HL-60 (cell line): ENCODE results near the gene PCK1.

Experiments used
- DNase-seq, 2 experiments: peaks; one replicate each; pipeline ENCODE4 v3.0.0-alpha.2; 2010 to 2020; ENCODE audit warnings: low read depth in 1 of 2, low spot score in 1 of 2
- H3K27ac ChIP-seq: fragments of 250-450 bp; sonication (Bioruptor Pico); replicated peaks from 2 replicates; pipeline ENCODE4 v1.5.1; 2020; ENCODE audit warnings: mild to moderate bottlenecking, moderate library complexity
- H3K27me3 ChIP-seq: fragments of 250-450 bp; sonication (Bioruptor Pico); 2 replicates; pipeline ENCODE4 v1.5.1; 2021; ENCODE audit warnings: mild to moderate bottlenecking, moderate library complexity; ENCODE audit not compliant: insufficient read depth, poor library complexity, severe bottlenecking
- H3K4me3 ChIP-seq: replicated peaks from 2 replicates; pipeline ENCODE4 v1.5.1; 2011; ENCODE audit warnings: mild to moderate bottlenecking, control low read depth, low read length; ENCODE audit not compliant: insufficient read depth
- GABPA ChIP-seq: IDR thresholded peaks from 2 replicates; pipeline ENCODE4 v1.6.1; 2012; ENCODE audit warnings: low read depth
- POLR2AphosphoS5 ChIP-seq: IDR thresholded peaks from 2 replicates; pipeline ENCODE4 v1.6.1; 2012; ENCODE audit warnings: low read depth
- SPI1 ChIP-seq: IDR thresholded peaks from 2 replicates; pipeline ENCODE4 v1.6.1; 2012; ENCODE audit warnings: low read depth, mild to moderate bottlenecking, borderline replicate concordance
- TF ChIP-seq, protein P1 (sequence below): IDR thresholded peaks from 2 replicates; pipeline ENCODE4 v1.6.1; 2012; ENCODE audit warnings: low read depth; ENCODE audit not compliant: insufficient replicate concordance
- TF ChIP-seq, protein P2 (sequence below): IDR thresholded peaks from one replicate; pipeline ENCODE4 v1.5.1; 2011; ENCODE audit warnings: low read length, control low read depth, inconsistent platforms; ENCODE audit not compliant: insufficient read depth

Gene PCK1

DNA sequence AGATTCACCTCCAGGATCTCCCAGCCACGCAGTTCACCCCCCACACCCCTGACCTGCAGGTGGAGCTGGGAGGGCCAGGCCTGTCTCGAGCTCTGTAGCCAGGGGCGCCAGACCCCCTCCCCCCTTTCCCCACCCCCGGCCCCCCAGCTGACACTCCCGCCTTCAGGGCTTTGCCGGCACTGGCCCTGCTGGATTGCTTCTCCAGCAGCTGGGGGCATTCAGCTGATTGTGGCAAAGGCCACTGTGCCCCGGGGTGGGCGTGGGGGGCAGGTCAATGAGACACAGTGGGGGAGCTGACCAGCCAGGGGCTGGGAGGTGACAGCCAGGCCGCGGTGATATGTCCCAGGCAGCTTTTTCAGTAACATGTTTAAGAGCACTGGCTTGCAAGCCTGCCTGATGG lies 37.1 kb downstream of the PCK1 start:
- DNase-seq, result no peak
- Histone ChIP-seq H3K27ac (no peak overlapping the region), H3K27me3 (peaks cover 5% of the 10 kb centered on the region), H3K4me3 (no peak overlapping the region)
- TF ChIP-seq POLR2AphosphoS5, result no peak
- no peak for TF ChIP-seq SPI1
- no peak for TF ChIP-seq GABPA
- TF ChIP-seq, protein P1, sequence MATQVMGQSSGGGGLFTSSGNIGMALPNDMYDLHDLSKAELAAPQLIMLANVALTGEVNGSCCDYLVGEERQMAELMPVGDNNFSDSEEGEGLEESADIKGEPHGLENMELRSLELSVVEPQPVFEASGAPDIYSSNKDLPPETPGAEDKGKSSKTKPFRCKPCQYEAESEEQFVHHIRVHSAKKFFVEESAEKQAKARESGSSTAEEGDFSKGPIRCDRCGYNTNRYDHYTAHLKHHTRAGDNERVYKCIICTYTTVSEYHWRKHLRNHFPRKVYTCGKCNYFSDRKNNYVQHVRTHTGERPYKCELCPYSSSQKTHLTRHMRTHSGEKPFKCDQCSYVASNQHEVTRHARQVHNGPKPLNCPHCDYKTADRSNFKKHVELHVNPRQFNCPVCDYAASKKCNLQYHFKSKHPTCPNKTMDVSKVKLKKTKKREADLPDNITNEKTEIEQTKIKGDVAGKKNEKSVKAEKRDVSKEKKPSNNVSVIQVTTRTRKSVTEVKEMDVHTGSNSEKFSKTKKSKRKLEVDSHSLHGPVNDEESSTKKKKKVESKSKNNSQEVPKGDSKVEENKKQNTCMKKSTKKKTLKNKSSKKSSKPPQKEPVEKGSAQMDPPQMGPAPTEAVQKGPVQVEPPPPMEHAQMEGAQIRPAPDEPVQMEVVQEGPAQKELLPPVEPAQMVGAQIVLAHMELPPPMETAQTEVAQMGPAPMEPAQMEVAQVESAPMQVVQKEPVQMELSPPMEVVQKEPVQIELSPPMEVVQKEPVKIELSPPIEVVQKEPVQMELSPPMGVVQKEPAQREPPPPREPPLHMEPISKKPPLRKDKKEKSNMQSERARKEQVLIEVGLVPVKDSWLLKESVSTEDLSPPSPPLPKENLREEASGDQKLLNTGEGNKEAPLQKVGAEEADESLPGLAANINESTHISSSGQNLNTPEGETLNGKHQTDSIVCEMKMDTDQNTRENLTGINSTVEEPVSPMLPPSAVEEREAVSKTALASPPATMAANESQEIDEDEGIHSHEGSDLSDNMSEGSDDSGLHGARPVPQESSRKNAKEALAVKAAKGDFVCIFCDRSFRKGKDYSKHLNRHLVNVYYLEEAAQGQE, result no peak
- TF ChIP-seq, protein P2, sequence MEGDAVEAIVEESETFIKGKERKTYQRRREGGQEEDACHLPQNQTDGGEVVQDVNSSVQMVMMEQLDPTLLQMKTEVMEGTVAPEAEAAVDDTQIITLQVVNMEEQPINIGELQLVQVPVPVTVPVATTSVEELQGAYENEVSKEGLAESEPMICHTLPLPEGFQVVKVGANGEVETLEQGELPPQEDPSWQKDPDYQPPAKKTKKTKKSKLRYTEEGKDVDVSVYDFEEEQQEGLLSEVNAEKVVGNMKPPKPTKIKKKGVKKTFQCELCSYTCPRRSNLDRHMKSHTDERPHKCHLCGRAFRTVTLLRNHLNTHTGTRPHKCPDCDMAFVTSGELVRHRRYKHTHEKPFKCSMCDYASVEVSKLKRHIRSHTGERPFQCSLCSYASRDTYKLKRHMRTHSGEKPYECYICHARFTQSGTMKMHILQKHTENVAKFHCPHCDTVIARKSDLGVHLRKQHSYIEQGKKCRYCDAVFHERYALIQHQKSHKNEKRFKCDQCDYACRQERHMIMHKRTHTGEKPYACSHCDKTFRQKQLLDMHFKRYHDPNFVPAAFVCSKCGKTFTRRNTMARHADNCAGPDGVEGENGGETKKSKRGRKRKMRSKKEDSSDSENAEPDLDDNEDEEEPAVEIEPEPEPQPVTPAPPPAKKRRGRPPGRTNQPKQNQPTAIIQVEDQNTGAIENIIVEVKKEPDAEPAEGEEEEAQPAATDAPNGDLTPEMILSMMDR, result no peak

DNA sequence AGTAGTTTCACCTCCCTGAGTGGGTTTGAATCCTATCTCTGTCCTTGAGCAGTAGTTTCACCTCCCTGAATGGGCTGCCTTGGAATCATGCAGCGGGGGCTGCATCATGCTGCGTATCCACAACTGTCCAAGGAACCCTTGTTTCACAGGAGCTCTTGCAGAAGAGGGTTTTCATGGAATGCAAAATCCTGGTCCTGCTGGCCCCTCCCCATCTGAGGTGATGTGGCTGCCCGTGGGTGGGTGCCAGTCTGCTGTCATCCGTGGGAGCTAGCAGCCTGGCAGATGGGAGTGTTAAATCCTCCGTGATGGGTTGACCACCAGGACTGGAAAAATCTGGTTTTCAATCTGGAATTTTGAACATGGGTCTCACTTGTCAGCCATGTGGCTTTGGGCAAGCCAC lies 37.6 kb downstream of the PCK1 start:
- no peak for DNase-seq
- TF ChIP-seq GABPA (no peak), SPI1 (no peak), POLR2AphosphoS5 (no peak)
- TF ChIP-seq, protein P2, result no peak
- TF ChIP-seq, protein P1, result no peak
- H3K27me3 ChIP-seq, result peaks cover 5% of the 10 kb centered on the region
- no peak overlapping the region for H3K27ac ChIP-seq
- H3K4me3 ChIP-seq, result no peak overlapping the region

DNA sequence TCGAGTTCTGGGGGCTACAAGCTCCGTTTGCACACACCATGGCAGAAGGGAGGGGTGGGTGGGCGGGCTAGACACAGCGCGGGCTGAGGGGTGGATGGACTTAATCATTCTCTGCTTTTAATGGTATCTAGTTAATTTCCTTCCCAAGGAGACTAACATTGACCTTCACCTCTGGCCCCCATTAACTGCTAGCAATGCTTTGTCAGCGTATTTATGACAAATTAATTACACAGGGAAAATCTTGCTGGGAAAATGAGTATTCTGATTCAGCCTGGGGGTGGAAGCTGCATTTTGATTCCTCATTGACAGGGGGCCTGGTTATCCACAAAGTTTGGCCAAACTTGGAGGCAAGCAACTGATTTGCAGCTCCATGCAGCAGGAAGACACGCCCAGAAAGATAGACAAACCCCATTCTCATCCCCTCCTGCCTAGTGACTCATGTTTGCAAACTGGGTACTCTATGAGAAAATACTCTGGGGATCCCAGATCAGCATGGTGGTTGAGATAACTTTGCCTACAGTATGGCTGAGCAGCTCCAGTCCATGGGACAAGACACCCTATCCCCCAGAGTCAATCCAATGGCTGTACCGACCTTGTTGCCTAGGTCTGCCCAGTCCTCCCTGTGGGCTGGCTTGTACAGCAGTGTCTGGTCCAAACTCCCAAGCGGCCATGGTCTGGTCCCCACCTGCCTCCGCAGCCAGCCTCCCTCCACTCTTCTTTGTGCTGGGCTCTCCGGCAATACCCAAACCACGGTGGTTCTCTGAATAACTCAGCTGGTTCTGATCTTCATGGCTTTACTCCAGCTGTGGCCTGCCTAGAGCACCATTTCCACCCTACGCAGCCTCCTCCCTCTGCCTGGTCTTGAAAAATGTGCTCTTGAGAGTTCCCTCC lies 39.7 kb downstream of the PCK1 start:
- TF ChIP-seq GABPA (no peak), SPI1 (no peak), POLR2AphosphoS5 (no peak)
- TF ChIP-seq, protein P2, result no peak
- TF ChIP-seq, protein P1, result no peak
- no peak for DNase-seq
- Histone ChIP-seq H3K27me3 (peaks cover 5% of the 10 kb centered on the region), H3K27ac (no peak overlapping the region), H3K4me3 (no peak overlapping the region)
